ENCODE data around the gene SMIM20. TPM values are rescaled to one million over a fixed set of nuclear protein-coding genes. Genes with fewer than 3 reads are reported as not detected.

Gene SMIM20
- total RNA-seq, 4 donors from 2014 or later, result 12.2 to 17.1 (median 15.1) TPM

DNA sequence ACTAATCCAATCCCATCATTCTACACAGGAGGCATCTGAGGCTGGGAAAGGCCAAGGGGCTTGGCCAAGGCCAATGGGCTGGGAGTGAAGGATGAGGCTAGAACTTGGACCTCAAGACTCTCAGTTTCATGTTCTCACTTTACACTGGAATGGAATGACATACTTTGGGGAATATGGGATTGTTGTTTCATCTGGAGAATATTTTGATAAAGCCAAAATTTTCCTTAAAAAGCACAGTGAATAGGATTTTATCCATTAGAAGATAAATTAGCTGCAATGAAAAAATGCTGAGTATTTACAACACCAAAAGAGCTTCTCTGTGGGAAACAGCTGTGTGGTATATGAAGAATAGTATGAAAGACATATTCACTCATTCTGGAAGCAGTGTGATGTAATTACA is 29.3 kb downstream of the SMIM20 start:
- no peaks in the 10 kb centered on the region for H3K36me3 ChIP-seq
- TF ChIP-seq EP300 (IDR thresholded peaks at IDR 0.05) (no peak), POLR2A (IDR thresholded peaks at IDR 0.05) (no peak), POLR2AphosphoS5 (IDR thresholded peaks at IDR 0.05) (no peak)
- TF ChIP-seq, protein P1, sequence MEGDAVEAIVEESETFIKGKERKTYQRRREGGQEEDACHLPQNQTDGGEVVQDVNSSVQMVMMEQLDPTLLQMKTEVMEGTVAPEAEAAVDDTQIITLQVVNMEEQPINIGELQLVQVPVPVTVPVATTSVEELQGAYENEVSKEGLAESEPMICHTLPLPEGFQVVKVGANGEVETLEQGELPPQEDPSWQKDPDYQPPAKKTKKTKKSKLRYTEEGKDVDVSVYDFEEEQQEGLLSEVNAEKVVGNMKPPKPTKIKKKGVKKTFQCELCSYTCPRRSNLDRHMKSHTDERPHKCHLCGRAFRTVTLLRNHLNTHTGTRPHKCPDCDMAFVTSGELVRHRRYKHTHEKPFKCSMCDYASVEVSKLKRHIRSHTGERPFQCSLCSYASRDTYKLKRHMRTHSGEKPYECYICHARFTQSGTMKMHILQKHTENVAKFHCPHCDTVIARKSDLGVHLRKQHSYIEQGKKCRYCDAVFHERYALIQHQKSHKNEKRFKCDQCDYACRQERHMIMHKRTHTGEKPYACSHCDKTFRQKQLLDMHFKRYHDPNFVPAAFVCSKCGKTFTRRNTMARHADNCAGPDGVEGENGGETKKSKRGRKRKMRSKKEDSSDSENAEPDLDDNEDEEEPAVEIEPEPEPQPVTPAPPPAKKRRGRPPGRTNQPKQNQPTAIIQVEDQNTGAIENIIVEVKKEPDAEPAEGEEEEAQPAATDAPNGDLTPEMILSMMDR (IDR thresholded peaks at IDR 0.05), result no peak
- H3K4me3 ChIP-seq, result no peak overlapping the region
- peaks cover 2% of the 10 kb centered on the region for H3K4me1 ChIP-seq
- H3K27ac ChIP-seq, result no peak overlapping the region
- DNase-seq (ENCODE audit: low spot score in 2 of 2), result no peak
- no peaks in the 10 kb centered on the region for H3K27me3 ChIP-seq
- H3K9me3 ChIP-seq, result no peaks in the 10 kb centered on the region

DNA sequence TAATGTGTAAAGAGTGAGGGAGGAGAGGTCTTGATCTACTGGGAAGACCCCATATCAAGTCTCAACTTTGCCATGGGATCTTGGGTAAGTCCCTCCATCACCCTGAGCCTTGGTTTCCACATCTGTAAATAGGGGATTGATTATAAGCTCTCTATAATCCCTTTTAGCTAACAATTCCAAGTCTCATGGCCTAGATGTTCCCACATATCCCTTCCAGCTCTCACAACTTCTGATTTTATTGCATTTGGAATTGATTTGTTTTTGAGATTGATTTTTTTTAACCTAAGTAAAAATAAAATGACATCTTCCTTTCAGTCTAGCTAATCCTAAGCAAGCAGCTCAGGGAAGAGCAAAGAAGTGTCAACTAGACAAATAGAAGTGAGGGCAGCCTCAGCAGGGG is 29.8 kb downstream of the SMIM20 start:
- Histone ChIP-seq H3K36me3 (no peaks in the 10 kb centered on the region), H3K9me3 (no peaks in the 10 kb centered on the region), H3K4me1 (no peaks in the 10 kb centered on the region), H3K27me3 (peaks cover under 1% of the 10 kb centered on the region), H3K27ac (no peak overlapping the region), H3K4me3 (no peak overlapping the region)
- no peak for DNase-seq (ENCODE audit: low spot score in 2 of 2)
- TF ChIP-seq EP300 (IDR thresholded peaks at IDR 0.05) (no peak), POLR2AphosphoS5 (IDR thresholded peaks at IDR 0.05) (no peak)
- TF ChIP-seq, protein P1 (IDR thresholded peaks at IDR 0.05), result no peak

DNA sequence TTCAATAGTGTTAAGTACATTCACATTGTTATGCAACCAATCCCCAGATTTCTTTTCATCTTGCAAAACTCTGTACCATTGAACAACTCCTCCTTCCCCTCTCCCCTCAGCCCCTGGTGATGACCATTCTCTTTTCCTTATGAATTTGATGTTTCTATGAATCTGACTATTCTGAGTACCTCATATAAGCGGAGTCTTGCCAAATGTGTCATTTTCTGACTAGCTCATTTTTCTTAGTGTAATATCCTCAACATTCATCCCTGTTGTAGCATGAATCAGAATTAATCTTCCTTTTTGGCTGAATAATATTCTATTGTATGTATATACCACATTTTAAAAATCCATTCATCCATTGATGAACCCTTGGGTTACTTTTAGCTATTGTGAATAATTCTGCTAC is 34.0 kb downstream of the SMIM20 start:
- DNase-seq (ENCODE audit: low spot score in 2 of 2), result no peak
- Histone ChIP-seq H3K27ac (no peak overlapping the region), H3K4me3 (no peak overlapping the region), H3K27me3 (peaks cover 13% of the 10 kb centered on the region), H3K9me3 (no peaks in the 10 kb centered on the region), H3K4me1 (no peaks in the 10 kb centered on the region), H3K36me3 (no peaks in the 10 kb centered on the region)
- no peak for TF ChIP-seq EP300 (IDR thresholded peaks at IDR 0.05)
- no peak for TF ChIP-seq POLR2AphosphoS5 (IDR thresholded peaks at IDR 0.05)
- TF ChIP-seq POLR2A (IDR thresholded peaks at IDR 0.05), result no peak
- TF ChIP-seq, protein P1 (IDR thresholded peaks at IDR 0.05), result no peak
- 96% methylated on average over 1 of the region's 1 CpG for WGBS

DNA sequence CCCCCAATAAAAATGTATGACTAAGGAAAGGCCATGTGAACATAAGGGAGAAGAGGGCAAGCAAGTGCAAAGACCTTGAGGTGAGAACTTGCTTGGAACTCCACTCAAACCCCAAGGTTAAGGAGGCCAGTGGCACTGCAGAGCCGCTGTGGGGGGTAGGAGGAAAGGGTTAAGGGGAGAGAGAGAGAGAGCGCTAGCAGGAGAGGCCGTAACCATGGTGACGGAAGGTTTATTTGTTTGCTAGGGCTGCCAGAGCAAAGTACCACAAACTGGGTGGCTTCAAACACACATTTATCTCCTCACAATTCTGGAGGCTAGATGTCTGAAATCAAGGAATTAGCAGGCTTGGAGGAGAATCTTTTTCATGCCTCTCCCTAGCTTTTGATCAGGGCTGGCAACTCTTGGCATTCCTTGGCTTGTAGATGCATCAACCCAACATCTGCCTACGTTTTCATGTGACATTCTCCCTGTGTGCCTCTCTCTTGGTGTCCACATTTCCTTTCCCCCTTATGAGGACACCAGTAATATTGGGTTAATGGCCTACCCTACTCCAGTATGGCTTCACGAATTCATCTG is 35.2 kb downstream of the SMIM20 start:
- Histone ChIP-seq H3K4me1 (peaks cover 6% of the 10 kb centered on the region), H3K27me3 (peaks cover 13% of the 10 kb centered on the region), H3K9me3 (no peaks in the 10 kb centered on the region), H3K27ac (no peak overlapping the region), H3K4me3 (no peak overlapping the region), H3K36me3 (no peaks in the 10 kb centered on the region)
- TF ChIP-seq EP300 (IDR thresholded peaks at IDR 0.05), result no peak
- no peak for TF ChIP-seq POLR2A (IDR thresholded peaks at IDR 0.05)
- TF ChIP-seq, protein P1 (IDR thresholded peaks at IDR 0.05), result no peak
- no peak for TF ChIP-seq POLR2AphosphoS5 (IDR thresholded peaks at IDR 0.05)
- 72% methylated on average over 6 of the region's 6 CpGs for WGBS
- DNase-seq (ENCODE audit: low spot score in 2 of 2), result no peak

DNA sequence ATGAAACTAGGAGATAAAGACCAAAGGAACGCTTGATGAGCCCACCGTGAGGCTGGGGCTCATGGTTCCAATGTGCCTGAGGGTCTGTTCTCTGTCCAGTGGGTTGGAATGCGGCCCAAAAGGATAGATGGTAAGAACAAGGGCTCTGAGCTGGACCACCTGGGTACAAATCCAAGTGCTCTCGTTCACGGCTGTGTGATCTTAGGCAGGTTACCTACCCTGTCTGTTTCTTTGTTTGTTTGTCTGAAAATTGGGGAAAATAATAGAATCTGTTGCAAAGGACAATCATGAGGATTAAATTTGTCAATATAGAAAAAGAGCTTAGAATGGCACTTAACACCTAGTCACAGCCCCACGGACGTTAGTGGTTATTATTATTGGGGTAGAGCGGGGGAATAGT is 36.0 kb downstream of the SMIM20 start:
- Histone ChIP-seq H3K27ac (no peak overlapping the region), H3K27me3 (peaks cover 13% of the 10 kb centered on the region), H3K4me1 (peaks cover 6% of the 10 kb centered on the region), H3K4me3 (no peak overlapping the region), H3K9me3 (no peaks in the 10 kb centered on the region), H3K36me3 (no peaks in the 10 kb centered on the region)
- DNase-seq (ENCODE audit: low spot score in 2 of 2), result no peak
- TF ChIP-seq, protein P1 (IDR thresholded peaks at IDR 0.05), result no peak
- no peak for TF ChIP-seq POLR2AphosphoS5 (IDR thresholded peaks at IDR 0.05)
- TF ChIP-seq POLR2A (IDR thresholded peaks at IDR 0.05), result no peak
- TF ChIP-seq EP300 (IDR thresholded peaks at IDR 0.05), result no peak
- WGBS, result 86% methylated on average over 8 of the region's 8 CpGs
